OCI-LY3 (cell line): Measurements from ENCODE around the gene COL9A2.
"Not testable (repeated sequence)": the region's sequence is repeated elsewhere in the genome, so short reads cannot be mapped to it uniquely, and the experiment has no call there.

Experiments used
- H2AFZ ChIP-seq: fragments of 200-600, 300-600 bp; shearing (Covaris generic); 2 replicates; pipeline ENCODE4 v1.6.0; 2014; ENCODE audit warnings: antibody characterized with exemption, low read depth, low read length
- H3K27ac ChIP-seq: fragments of 200-600, 300-600 bp; sonication (generic); 2 replicates; pipeline ENCODE4 v1.5.1; 2014; ENCODE audit warnings: mild to moderate bottlenecking, low read length, moderate library complexity, mixed read lengths
- H3K27me3 ChIP-seq: fragments of 200-600, 300-600 bp; sonication (generic); 2 replicates; pipeline ENCODE4 v1.6.1; 2014; ENCODE audit warnings: low read depth, low read length, mixed read lengths
- H3K36me3 ChIP-seq: fragments of 200-600, 300-600 bp; sonication (generic); replicated peaks from 2 replicates; pipeline ENCODE3; 2014; ENCODE audit warnings: low read depth, low read length, mixed read lengths
- H3K4me1 ChIP-seq: fragments of 300-600, 200-600 bp; sonication (generic); 2 replicates; pipeline ENCODE4 v1.6.1; 2014; ENCODE audit warnings: low read length, mixed read lengths
- H3K4me2 ChIP-seq: fragments of 200-600, 300-600 bp; sonication (generic); 2 replicates; pipeline ENCODE4 v1.6.1; 2014; ENCODE audit warnings: low read length, mixed read lengths
- H3K4me3 ChIP-seq: fragments of 300-600, 200-600 bp; sonication (generic); 2 replicates; pipeline ENCODE4 v1.5.1; 2014; ENCODE audit warnings: antibody characterized with exemption, mild to moderate bottlenecking, low read length, moderate library complexity
- H3K79me2 ChIP-seq: fragments of 300-600, 200-600 bp; shearing (Covaris generic); 2 replicates; pipeline ENCODE4 v1.6.1; 2014; ENCODE audit warnings: mild to moderate bottlenecking, low read length, mixed read lengths
- H3K9ac ChIP-seq: fragments of 300-600, 200-600 bp; shearing (Covaris generic); 2 replicates; pipeline ENCODE4 v1.6.0; 2014; ENCODE audit warnings: mild to moderate bottlenecking, low read length, moderate library complexity
- H3K9me3 ChIP-seq: fragments of 200-600, 300-600 bp; shearing (Covaris generic); 2 replicates; pipeline ENCODE4 v1.6.1; 2014; ENCODE audit warnings: low read length, mixed read lengths; ENCODE audit not compliant: insufficient read depth
- H4K20me1 ChIP-seq: fragments of 200-600, 300-600 bp; sonication (generic); 2 replicates; pipeline ENCODE4 v1.6.1; 2016; ENCODE audit warnings: low read length, mixed read lengths; ENCODE audit not compliant: insufficient read depth
- CTCF ChIP-seq: fragments of 200-600, 300-600 bp; sonication (generic); IDR thresholded peaks from 2 replicates; pipeline ENCODE4 v1.5.1; 2014; ENCODE audit warnings: antibody characterized with exemption, low read length, low read depth
- EZH2phosphoT487 ChIP-seq: fragments of 200-600 bp; shearing (Covaris generic); IDR thresholded peaks from 2 replicates; pipeline ENCODE4 v1.6.1; 2018; ENCODE audit warnings: antibody characterized with exemption, mixed run types, low read depth

Gene COL9A2

GRCh38 chr1:40344597-40344996 lies 27.5 kb upstream of the COL9A2 start:
- Histone ChIP-seq H3K27me3 (no peaks in the 10 kb centered on the region), H3K4me1 (peaks cover 31% of the 10 kb centered on the region), H2AFZ (peak overlapping the region; percentile 92), H3K4me3 (peak overlapping the region; percentile 55), H3K4me2 (peak overlapping the region; percentile 72), H3K79me2 (no peaks in the 10 kb centered on the region), H3K9me3 (no peaks in the 10 kb centered on the region), H3K36me3 (no peaks in the 10 kb centered on the region), H4K20me1 (no peaks in the 10 kb centered on the region), H3K27ac (no peak overlapping the region), H3K9ac (peak overlapping the region; percentile 32; the same call in 1 of the 2 replicates)
- TF ChIP-seq CTCF (0 out of 2 replicates have a peak, but pooled peaks have one; percentile 20), EZH2phosphoT487 (no peak)

- not testable (repeated sequence) for H4K20me1 ChIP-seq, H3K4me3 ChIP-seq, H3K9me3 ChIP-seq, H3K79me2 ChIP-seq, H3K36me3 ChIP-seq, H3K27me3 ChIP-seq
- Histone ChIP-seq H2AFZ (0 out of 2 replicates have a peak overlapping the region, but pooled peaks have one; percentile 30), H3K4me2 (peak overlapping the region; percentile 41), H3K4me1 (peaks cover 37% of the 10 kb centered on the region), H3K27ac (peak overlapping the region; percentile 16; the same call in 1 of the 2 replicates), H3K9ac (peak overlapping the region; percentile 17; the same call in 1 of the 2 replicates)
Measured at GRCh38 chr1:40342381-40342717, 25.3 kb upstream of the COL9A2 start.

- no peaks in the 10 kb centered on the region for H4K20me1 ChIP-seq
- no peaks in the 10 kb centered on the region for H3K27me3 ChIP-seq
- peak overlapping the region; percentile 16; the same call in 1 of the 2 replicates for H3K27ac ChIP-seq
- TF ChIP-seq CTCF: no peak
- H3K9me3 ChIP-seq: no peaks in the 10 kb centered on the region
- peak overlapping the region; percentile 30; the same call in 1 of the 2 replicates for H2AFZ ChIP-seq
- H3K9ac ChIP-seq: peak overlapping the region; percentile 17; the same call in 1 of the 2 replicates
- H3K4me2 ChIP-seq: peak overlapping the region; percentile 41
- H3K4me1 ChIP-seq: peaks cover 37% of the 10 kb centered on the region
- H3K36me3 ChIP-seq: no peaks in the 10 kb centered on the region
- H3K79me2 ChIP-seq: no peaks in the 10 kb centered on the region
- no peak overlapping the region for H3K4me3 ChIP-seq
Measured at GRCh38 chr1:40341491-40342380, 24.6 kb upstream of the COL9A2 start.

GRCh38 chr1:40339420-40340323 lies 22.6 kb upstream of the COL9A2 start:
- Histone ChIP-seq H2AFZ (no peak overlapping the region), H3K9me3 (no peaks in the 10 kb centered on the region), H3K79me2 (no peaks in the 10 kb centered on the region), H3K27me3 (no peaks in the 10 kb centered on the region), H4K20me1 (no peaks in the 10 kb centered on the region), H3K9ac (no peak overlapping the region), H3K4me1 (peaks cover 34% of the 10 kb centered on the region), H3K27ac (no peak overlapping the region), H3K4me2 (no peak overlapping the region), H3K36me3 (no peaks in the 10 kb centered on the region), H3K4me3 (no peak overlapping the region)
- no peak for TF ChIP-seq CTCF
- TF ChIP-seq EZH2phosphoT487: no peak
